Measurements from ENCODE around the gene MRPS27. TPM values are rescaled to one million over a fixed set of nuclear protein-coding genes. Genes with fewer than 3 reads are reported as not detected.
"Not testable (repeated sequence)": the region's sequence is repeated elsewhere in the genome, so short reads cannot be mapped to it uniquely, and the experiment has no call there.

The MRPS27 gene
- total RNA-seq, 4 donors from 2014 or later = 45.9 to 214 (median 68.6) TPM

DNA sequence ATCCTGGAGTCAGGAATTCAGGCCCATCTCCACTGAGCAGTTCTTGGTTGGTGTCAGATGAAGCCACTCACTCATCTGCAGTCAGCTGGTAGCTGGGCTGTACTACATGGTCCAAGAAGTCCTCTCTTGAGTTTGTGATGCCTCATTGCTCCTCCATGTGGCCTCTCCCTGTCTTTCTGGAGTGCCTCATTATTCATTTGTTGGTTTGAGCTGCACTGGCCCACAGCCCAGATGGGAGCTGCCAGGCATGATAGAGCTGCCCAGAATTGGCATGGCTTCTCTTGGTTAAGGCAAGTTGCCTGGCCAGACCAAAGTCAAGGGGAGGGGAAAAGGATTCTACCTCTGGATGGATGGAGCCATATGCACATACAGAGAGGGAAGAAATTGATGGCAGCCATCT, 8.1 kb upstream of the MRPS27 start:
- intact Hi-C loops (cut with DNase I; ENCODE audit: low total_unique reads) = no loop called here
- Histone ChIP-seq H3K27me3 (no peaks in the 10 kb centered on the region), H3K4me1 (no peaks in the 10 kb centered on the region), H3K36me3 (no peaks in the 10 kb centered on the region), H3K9me3 (no peaks in the 10 kb centered on the region), H3K4me3 (no peak overlapping the region), H3K27ac (no peak overlapping the region)
- TF ChIP-seq POLR2A (IDR thresholded peaks at IDR 0.05) = no peak
- TF ChIP-seq CTCF (IDR thresholded peaks at IDR 0.05) = no peak
- peak in 1 of 2 donors; percentile 19 for DNase-seq

GRCh38 chr5:72326306-72326649, 6.2 kb upstream of the MRPS27 start:
- no peak overlapping the region for H3K27ac ChIP-seq
- DNase-seq = no peak
- H3K9me3 ChIP-seq = no peaks in the 10 kb centered on the region
- no peaks in the 10 kb centered on the region for H3K36me3 ChIP-seq
- H3K27me3 ChIP-seq = no peaks in the 10 kb centered on the region
- no peaks in the 10 kb centered on the region for H3K4me1 ChIP-seq
- H3K4me3 ChIP-seq = no peak overlapping the region
- TF ChIP-seq CTCF (IDR thresholded peaks at IDR 0.05) (no peak), POLR2A (IDR thresholded peaks at IDR 0.05) (no peak)
- intact Hi-C loops (cut with DNase I; ENCODE audit: low total_unique reads) = no loop called here

GRCh38 chr5:72325566-72326305, 5.7 kb upstream of the MRPS27 start:
- H3K4me1 ChIP-seq = no peaks in the 10 kb centered on the region
- no peak overlapping the region for H3K27ac ChIP-seq
- H3K36me3 ChIP-seq = no peaks in the 10 kb centered on the region
- TF ChIP-seq CTCF (IDR thresholded peaks at IDR 0.05) = no peak
- no peak for TF ChIP-seq POLR2A (IDR thresholded peaks at IDR 0.05)
- H3K9me3 ChIP-seq = no peaks in the 10 kb centered on the region
- H3K27me3 ChIP-seq = no peaks in the 10 kb centered on the region
- intact Hi-C loops (cut with DNase I; ENCODE audit: low total_unique reads) = no loop called here
- no peak for DNase-seq
- H3K4me3 ChIP-seq = no peak overlapping the region

DNA sequence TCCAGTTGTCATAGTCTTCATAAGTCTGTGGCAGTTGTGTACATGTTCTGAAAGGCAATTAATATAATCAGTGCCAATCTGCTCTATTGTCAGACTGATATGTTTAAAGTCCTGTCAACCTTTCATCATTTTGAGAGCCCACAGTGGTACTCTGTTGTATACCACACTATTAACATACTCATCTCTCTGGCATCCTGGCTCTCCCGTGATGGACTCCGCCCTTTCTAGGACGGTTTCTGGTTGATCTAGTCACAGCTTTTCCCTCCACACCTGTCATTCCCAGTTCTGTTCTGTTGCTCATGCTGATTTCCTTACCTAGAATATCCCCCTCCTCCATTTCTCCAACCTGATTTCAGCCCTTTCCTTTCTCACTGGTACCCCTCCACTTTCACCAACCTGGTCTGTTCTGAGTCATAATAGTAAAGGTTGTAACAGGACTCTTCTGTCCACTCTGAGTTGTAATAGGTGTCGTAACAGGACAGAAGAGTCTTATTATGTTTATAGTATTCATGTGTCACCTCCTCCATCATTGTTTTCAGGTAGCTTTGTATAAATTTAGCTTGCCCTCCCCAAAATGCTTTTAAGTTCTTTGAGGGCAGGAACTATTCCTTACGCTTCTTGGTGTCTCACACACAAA, 4.3 kb upstream of the MRPS27 start:
- no peak for DNase-seq
- Histone ChIP-seq H3K36me3 (no peaks in the 10 kb centered on the region), H3K9me3 (no peaks in the 10 kb centered on the region), H3K27me3 (no peaks in the 10 kb centered on the region), H3K27ac (no peak overlapping the region), H3K4me1 (no peaks in the 10 kb centered on the region), H3K4me3 (no peak overlapping the region)
- intact Hi-C loops (cut with DNase I; ENCODE audit: low total_unique reads) = no loop called here
- TF ChIP-seq CTCF (IDR thresholded peaks at IDR 0.05) (no peak), POLR2A (IDR thresholded peaks at IDR 0.05) (no peak)

GRCh38 chr5:72319435-72319975, 535 bp downstream of the MRPS27 start:
- H3K9me3 ChIP-seq; H3K4me1 ChIP-seq; H3K36me3 ChIP-seq; intact Hi-C loops (cut with DNase I; ENCODE audit: low total_unique reads); H3K27me3 ChIP-seq: not testable (repeated sequence)
- peak in 1 of 2 donors; percentile 30 for DNase-seq
- peak overlapping the region; percentile 76 to 93 for H3K4me3 ChIP-seq
- peak overlapping the region; percentile 73 to 83 for H3K27ac ChIP-seq
